CD14-positive monocyte (primary cell): ENCODE results near the gene SLC5A4. TPM values are rescaled to one million over a fixed set of nuclear protein-coding genes. Genes with fewer than 3 reads are reported as not detected.

Source experiments
- DNase-seq, 3 donors: peaks; one replicate each; pipeline ENCODE4 v3.0.0-alpha.2; 2011 to 2022
- H2AFZ ChIP-seq: 2 replicates; pipeline ENCODE4 v1.6.0; 2012; ENCODE audit warnings: mild to moderate bottlenecking, low read depth, low read length, inconsistent platforms; ENCODE audit not compliant: insufficient read depth, poor library complexity, severe bottlenecking
- H3K27ac ChIP-seq, 2 donors: 1 replicate in 1 of 2; 2 replicates in 1 of 2; pipeline ENCODE4 v1.5.1; 2012 to 2013; ENCODE audit warnings: low read length in 2 of 2, control low read depth in 1 of 2, inconsistent platforms in 1 of 2, low read depth in 1 of 2, mild to moderate bottlenecking in 1 of 2
- H3K27me3 ChIP-seq, 2 donors: one replicate each; pipeline versions ENCODE4 v1.6.0 to v1.6.1; 2011 to 2013; ENCODE audit warnings: low read length in 2 of 2; ENCODE audit not compliant: control insufficient read depth in 2 of 2, insufficient read depth in 2 of 2
- H3K36me3 ChIP-seq, 2 donors: replicated peaks in 1 of 2; 1 replicate in 1 of 2; 2 replicates in 1 of 2; pipeline versions ENCODE4 v1.5.1 to v1.6.1; 2012 to 2013; ENCODE audit warnings: low read length in 2 of 2, control low read depth in 1 of 2, inconsistent platforms in 1 of 2, mild to moderate bottlenecking in 1 of 2; ENCODE audit not compliant: insufficient read depth in 2 of 2, control insufficient read depth in 1 of 2
- H3K4me1 ChIP-seq, 2 donors: 1 replicate in 1 of 2; 2 replicates in 1 of 2; pipeline versions ENCODE4 v1.5.1 to v1.6.1; 2012 to 2013; ENCODE audit warnings: low read length in 2 of 2, control low read depth in 1 of 2, inconsistent platforms in 1 of 2, mild to moderate bottlenecking in 1 of 2, moderate library complexity in 1 of 2; ENCODE audit not compliant: insufficient read depth in 2 of 2, control insufficient read depth in 1 of 2
- H3K4me2 ChIP-seq: replicated peaks from 2 replicates; pipeline ENCODE3; 2012; ENCODE audit warnings: low read length, moderate library complexity, mild to moderate bottlenecking; ENCODE audit not compliant: poor library complexity, severe bottlenecking; ENCODE audit errors: extremely low read depth
- H3K4me3 ChIP-seq, 3 experiments: fragments of 200-600 bp in 1 of 3; sonication (generic) in 1 of 3; replicated peaks in 1 of 3; 1 replicate in 2 of 3; 2 replicates in 1 of 3; pipeline ENCODE4 v1.5.1; 2011 to 2013; ENCODE audit warnings: low read length in 3 of 3, mild to moderate bottlenecking in 3 of 3, control low read depth in 2 of 3, low read depth in 2 of 3, inconsistent platforms in 1 of 3, moderate library complexity in 1 of 3
- H3K79me2 ChIP-seq: 2 replicates; pipeline ENCODE4 v1.6.0; 2012; ENCODE audit warnings: mild to moderate bottlenecking, control low read depth, inconsistent platforms, low read length, moderate library complexity; ENCODE audit not compliant: insufficient read depth
- H3K9ac ChIP-seq: 2 replicates; pipeline ENCODE4 v1.6.0; 2017; ENCODE audit warnings: low read length, mild to moderate bottlenecking; ENCODE audit not compliant: insufficient read depth, poor library complexity, severe bottlenecking
- H3K9me3 ChIP-seq, 2 donors: replicated peaks in 1 of 2; 1 replicate in 1 of 2; 2 replicates in 1 of 2; pipeline versions ENCODE4 v1.5.1 to v1.6.1; 2012 to 2013; ENCODE audit warnings: low read length in 2 of 2, control low read depth in 1 of 2; ENCODE audit not compliant: control insufficient read depth in 1 of 2, insufficient read depth in 1 of 2
- H4K20me1 ChIP-seq: 2 replicates; pipeline ENCODE4 v1.6.0; 2012; ENCODE audit warnings: mild to moderate bottlenecking, low read length, control low read depth, moderate library complexity; ENCODE audit not compliant: insufficient read depth
- H3K27ac Mint-ChIP-seq, 7 donors: one replicate each; pipeline ENCODE4 v1.8.0; 2020; ENCODE audit warnings: mild to moderate bottlenecking in 7 of 7, mixed read lengths in 7 of 7, moderate library complexity in 6 of 7, inconsistent platforms in 2 of 7
- H3K27me3 Mint-ChIP-seq, 3 donors: one replicate each; pipeline ENCODE4 v1.8.0; 2021 to 2022; ENCODE audit warnings: low read depth in 3 of 3, mild to moderate bottlenecking in 3 of 3, mixed read lengths in 3 of 3, moderate library complexity in 3 of 3, inconsistent platforms in 1 of 3
- H3K36me3 Mint-ChIP-seq, 2 donors: one replicate each; pipeline ENCODE4 v1.8.0; 2020; ENCODE audit warnings: mixed read lengths in 2 of 2, inconsistent platforms in 1 of 2, mild to moderate bottlenecking in 1 of 2
- H3K4me1 Mint-ChIP-seq: one replicate; pipeline ENCODE4 v1.8.0; 2020; ENCODE audit warnings: mild to moderate bottlenecking, mixed read lengths
- H3K4me3 Mint-ChIP-seq, 2 donors: one replicate each; pipeline ENCODE4 v1.8.0; 2020; ENCODE audit warnings: mild to moderate bottlenecking in 2 of 2, mixed read lengths in 2 of 2, moderate library complexity in 1 of 2
- H3K9me3 Mint-ChIP-seq, 7 donors: one replicate each; pipeline ENCODE4 v1.8.0; 2020 to 2022; ENCODE audit warnings: mixed read lengths in 7 of 7, mild to moderate bottlenecking in 6 of 7, moderate library complexity in 6 of 7, inconsistent platforms in 2 of 7
- CTCF ChIP-seq: fragments of 200-600 bp; IDR thresholded peaks from one replicate; pipeline ENCODE4 v1.8.0; 2022; ENCODE audit warnings: antibody characterized with exemption, mild to moderate bottlenecking
- WGBS: methylation state at CpG from one replicate; pipeline ENCODE4 v1.1.5; 2013; ENCODE audit warnings: missing lambda C conversion rate; ENCODE audit not compliant: insufficient coverage; 5-methylcytosine and 5-hydroxymethylcytosine counted together
- intact Hi-C, 2 donors: fragments of 100-400 bp; cut with micrococcal nuclease; formaldehyde crosslinking; loops; one replicate each; pipeline versions ENCODE4 v1.15.0 to v1.15.1; 2023
- polyA plus RNA-seq, 3 donors: library from polyadenylated mRNA; depleted of rRNA in 1 of 3; unstranded in 2 of 3; stranded (reverse) in 1 of 3; fragments of 300-500 nt in 2 of 3; fragments of >200 nt in 1 of 3; fragmentation: Illumina TruSeq in 2 of 3; gene quantifications; 1 replicate in 2 of 3; 2 replicates in 1 of 3; pipeline ENCODE4 v1.2.3, GENCODE V29; 2012 to 2021

The SLC5A4 gene
- polyA plus RNA-seq, 3 donors = not detected

GRCh38 chr22:32261306-32261705 lies 6.2 kb upstream of the SLC5A4 start:
- Histone ChIP-seq H3K27me3 (no peaks in the 10 kb centered on the region), H4K20me1 (no peaks in the 10 kb centered on the region), H3K4me1 (peaks cover 0 to 4% of the 10 kb centered on the region in 2 donors), H3K4me3 (no peak overlapping the region), H3K79me2 (no peaks in the 10 kb centered on the region), H3K27ac (no peak overlapping the region), H3K36me3 (no peaks in the 10 kb centered on the region), H3K9me3 (no peaks in the 10 kb centered on the region), H3K9ac (no peak overlapping the region), H2AFZ (no peak overlapping the region), H3K4me2 (no peak overlapping the region)
- H3K27ac Mint-ChIP-seq = no peak overlapping the region
- 84% methylated on average over 3 of the region's 4 CpGs for WGBS
- intact Hi-C loops = loop anchor here in 1 of 2 donors (5.0 to 10.0 kb wide), 2 partner anchors 59 to 287 kb away; no protein-coding TSS in a partner anchor
- peaks cover 6% of the 10 kb centered on the region for H3K4me1 Mint-ChIP-seq
- TF ChIP-seq CTCF = no peak
- H3K27me3 Mint-ChIP-seq = peaks cover 3 to 21% (median 8%) of the 10 kb centered on the region in 3 donors
- no peak overlapping the region for H3K4me3 Mint-ChIP-seq
- no peak for DNase-seq
- H3K36me3 Mint-ChIP-seq = no peaks in the 10 kb centered on the region
- peaks cover 0 to 6% (median 1%) of the 10 kb centered on the region in 7 donors for H3K9me3 Mint-ChIP-seq

- H3K27me3 Mint-ChIP-seq = peaks cover 14 to 31% (median 19%) of the 10 kb centered on the region in 3 donors
- intact Hi-C loops = no loop called here
- Histone ChIP-seq H3K4me1 (no peaks in the 10 kb centered on the region), H3K27ac (no peak overlapping the region), H3K36me3 (no peaks in the 10 kb centered on the region), H3K9ac (no peak overlapping the region), H3K79me2 (no peaks in the 10 kb centered on the region), H3K4me3 (no peak overlapping the region), H3K27me3 (peaks cover 0 to 6% of the 10 kb centered on the region in 2 donors), H3K4me2 (no peak overlapping the region), H4K20me1 (no peaks in the 10 kb centered on the region), H2AFZ (no peak overlapping the region), H3K9me3 (no peaks in the 10 kb centered on the region)
- H3K4me3 Mint-ChIP-seq = no peak overlapping the region
- H3K36me3 Mint-ChIP-seq = no peaks in the 10 kb centered on the region
- no peak overlapping the region for H3K27ac Mint-ChIP-seq
- DNase-seq = no peak
- WGBS = no CpG with 5 or more reads among the region's 2 CpGs
- no peaks in the 10 kb centered on the region for H3K4me1 Mint-ChIP-seq
- H3K9me3 Mint-ChIP-seq = peaks cover 0 to 5% (median 3%) of the 10 kb centered on the region in 7 donors
- TF ChIP-seq CTCF = no peak
Observed at GRCh38 chr22:32258791-32259190, 3.6 kb upstream of the SLC5A4 start.
